ENCODE data around the gene ZDHHC5.

ZDHHC5 gene

GRCh38 chr11:57663975-57664374, 3.9 kb upstream of the ZDHHC5 start:
- DNase-seq (ENCODE audit: low read depth), result no peak
- TF ChIP-seq, protein P1, sequence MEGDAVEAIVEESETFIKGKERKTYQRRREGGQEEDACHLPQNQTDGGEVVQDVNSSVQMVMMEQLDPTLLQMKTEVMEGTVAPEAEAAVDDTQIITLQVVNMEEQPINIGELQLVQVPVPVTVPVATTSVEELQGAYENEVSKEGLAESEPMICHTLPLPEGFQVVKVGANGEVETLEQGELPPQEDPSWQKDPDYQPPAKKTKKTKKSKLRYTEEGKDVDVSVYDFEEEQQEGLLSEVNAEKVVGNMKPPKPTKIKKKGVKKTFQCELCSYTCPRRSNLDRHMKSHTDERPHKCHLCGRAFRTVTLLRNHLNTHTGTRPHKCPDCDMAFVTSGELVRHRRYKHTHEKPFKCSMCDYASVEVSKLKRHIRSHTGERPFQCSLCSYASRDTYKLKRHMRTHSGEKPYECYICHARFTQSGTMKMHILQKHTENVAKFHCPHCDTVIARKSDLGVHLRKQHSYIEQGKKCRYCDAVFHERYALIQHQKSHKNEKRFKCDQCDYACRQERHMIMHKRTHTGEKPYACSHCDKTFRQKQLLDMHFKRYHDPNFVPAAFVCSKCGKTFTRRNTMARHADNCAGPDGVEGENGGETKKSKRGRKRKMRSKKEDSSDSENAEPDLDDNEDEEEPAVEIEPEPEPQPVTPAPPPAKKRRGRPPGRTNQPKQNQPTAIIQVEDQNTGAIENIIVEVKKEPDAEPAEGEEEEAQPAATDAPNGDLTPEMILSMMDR (conservative IDR thresholded peaks at IDR 0.05; ENCODE audit: control insufficient read depth, insufficient read depth, low read depth, low read length), result no peak
- no peak overlapping the region for H3K4me3 ChIP-seq (ENCODE audit: control insufficient read depth, low read depth, low read length)

GRCh38 chr11:57667117-57667735, 688 bp upstream of the ZDHHC5 start:
- peak; percentile 99 for DNase-seq (ENCODE audit: low read depth)
- H3K4me3 ChIP-seq (ENCODE audit: control insufficient read depth, low read depth, low read length), result peak overlapping the region; percentile 78
- TF ChIP-seq, protein P1 (conservative IDR thresholded peaks at IDR 0.05; ENCODE audit: control insufficient read depth, insufficient read depth, low read depth, low read length), result no peak

- H3K4me3 ChIP-seq (ENCODE audit: control insufficient read depth, low read depth, low read length), result peak overlapping the region; percentile 78
- DNase-seq (ENCODE audit: low read depth), result no peak
- TF ChIP-seq, protein P1 (conservative IDR thresholded peaks at IDR 0.05; ENCODE audit: control insufficient read depth, insufficient read depth, low read depth, low read length), result no peak
Observed at GRCh38 chr11:57668434-57668782, 494 bp downstream of the ZDHHC5 start.

GRCh38 chr11:57674251-57674650, 6.3 kb downstream of the ZDHHC5 start:
- no peak overlapping the region for H3K4me3 ChIP-seq (ENCODE audit: control insufficient read depth, low read depth, low read length)
- DNase-seq (ENCODE audit: low read depth), result no peak
- TF ChIP-seq, protein P1 (conservative IDR thresholded peaks at IDR 0.05; ENCODE audit: control insufficient read depth, insufficient read depth, low read depth, low read length), result no peak

DNA sequence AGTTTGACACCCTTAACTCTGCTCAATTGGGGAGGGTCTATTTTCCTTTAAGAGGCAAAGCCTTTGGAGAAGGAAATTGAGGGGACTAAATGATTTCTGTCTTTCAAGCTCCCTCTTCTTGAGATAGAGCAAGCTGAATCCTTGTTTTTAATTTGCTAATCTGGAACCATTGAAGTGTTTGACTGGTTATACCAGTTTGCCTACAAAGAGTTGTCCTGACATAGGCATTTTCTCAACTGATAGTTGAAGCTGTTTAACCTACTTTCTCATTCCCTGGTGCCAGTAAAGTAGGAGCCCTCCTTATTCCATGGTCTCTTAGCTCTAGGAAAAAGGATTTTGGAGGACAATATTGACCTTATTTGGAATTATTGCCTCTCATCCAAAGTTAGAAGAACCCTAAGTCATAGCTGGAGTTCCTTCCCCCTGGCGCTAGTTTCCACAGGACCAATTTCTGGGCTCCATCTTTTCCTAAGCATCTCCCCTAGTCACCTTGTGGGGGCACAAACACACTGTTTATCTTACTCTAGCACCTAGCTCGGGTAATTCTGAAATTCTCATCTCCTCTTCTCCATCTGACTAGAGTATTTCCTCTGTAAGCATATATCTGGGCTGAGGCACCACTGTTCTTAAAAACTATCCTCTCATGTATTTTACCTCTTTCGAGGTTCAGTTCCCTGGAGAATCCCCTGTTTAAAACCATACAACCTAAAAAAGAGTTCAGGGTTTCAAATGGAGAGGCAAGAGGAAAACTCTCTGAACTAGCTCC, 7.4 kb downstream of the ZDHHC5 start:
- DNase-seq (ENCODE audit: low read depth), result no peak
- no peak overlapping the region for H3K4me3 ChIP-seq (ENCODE audit: control insufficient read depth, low read depth, low read length)
- TF ChIP-seq, protein P1 (conservative IDR thresholded peaks at IDR 0.05; ENCODE audit: control insufficient read depth, insufficient read depth, low read depth, low read length), result no peak

DNA sequence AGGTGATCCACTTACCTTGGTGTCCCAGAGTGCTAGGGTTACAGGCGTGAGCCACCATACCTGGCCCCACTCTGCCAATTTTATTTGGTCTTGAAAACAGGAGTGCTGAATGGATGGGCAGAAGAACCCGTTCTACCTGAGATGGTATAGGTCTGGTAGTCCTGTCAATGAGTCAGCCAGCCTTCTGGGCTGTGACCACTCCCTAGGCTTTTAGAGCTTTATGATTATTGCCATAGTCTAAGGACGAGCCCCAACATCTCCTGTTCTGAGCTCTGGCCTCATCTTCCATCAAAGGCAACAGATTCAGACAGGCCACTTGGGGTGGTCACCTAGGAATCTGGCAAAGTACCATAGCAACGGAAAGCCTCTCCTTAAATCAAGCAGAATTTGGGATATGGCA, 11.5 kb downstream of the ZDHHC5 start:
- no peak overlapping the region for H3K4me3 ChIP-seq (ENCODE audit: control insufficient read depth, low read depth, low read length)
- DNase-seq (ENCODE audit: low read depth), result no peak
- TF ChIP-seq, protein P1 (conservative IDR thresholded peaks at IDR 0.05; ENCODE audit: control insufficient read depth, insufficient read depth, low read depth, low read length), result no peak

Measured in fibroblast of mammary gland (primary cell).